ENCODE results near the gene SLC5A11.

- TF ChIP-seq CTCF (conservative IDR thresholded peaks at IDR 0.05) (no peak), EZH2 (IDR thresholded peaks at IDR 0.05; ENCODE audit: low read depth) (no peak)
Measured at GRCh38 chr16:24953721-24954120, 108.0 kb downstream of the SLC5A11 start.
